Skin epidermis (tissue), 12 donors: ENCODE data around the gene KLRF1.

Experiments
- H3K27ac ChIP-seq, 21 experiments: fragments of 200-600 bp; sonication (generic) in 11 of 21; one replicate each; pipeline ENCODE4 v1.5.0; 2020; ENCODE audit warnings: mild to moderate bottlenecking in 3 of 21, inconsistent platforms in 2 of 21, moderate library complexity in 2 of 21
- H3K4me3 ChIP-seq, 7 experiments: fragments of 200-600 bp; sonication (generic) in 2 of 7; one replicate each; pipeline ENCODE4 v1.5.0; 2020; ENCODE audit warnings: inconsistent platforms in 2 of 7, mild to moderate bottlenecking in 2 of 7, moderate library complexity in 1 of 7

Gene KLRF1, protein sequence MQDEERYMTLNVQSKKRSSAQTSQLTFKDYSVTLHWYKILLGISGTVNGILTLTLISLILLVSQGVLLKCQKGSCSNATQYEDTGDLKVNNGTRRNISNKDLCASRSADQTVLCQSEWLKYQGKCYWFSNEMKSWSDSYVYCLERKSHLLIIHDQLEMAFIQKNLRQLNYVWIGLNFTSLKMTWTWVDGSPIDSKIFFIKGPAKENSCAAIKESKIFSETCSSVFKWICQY

DNA sequence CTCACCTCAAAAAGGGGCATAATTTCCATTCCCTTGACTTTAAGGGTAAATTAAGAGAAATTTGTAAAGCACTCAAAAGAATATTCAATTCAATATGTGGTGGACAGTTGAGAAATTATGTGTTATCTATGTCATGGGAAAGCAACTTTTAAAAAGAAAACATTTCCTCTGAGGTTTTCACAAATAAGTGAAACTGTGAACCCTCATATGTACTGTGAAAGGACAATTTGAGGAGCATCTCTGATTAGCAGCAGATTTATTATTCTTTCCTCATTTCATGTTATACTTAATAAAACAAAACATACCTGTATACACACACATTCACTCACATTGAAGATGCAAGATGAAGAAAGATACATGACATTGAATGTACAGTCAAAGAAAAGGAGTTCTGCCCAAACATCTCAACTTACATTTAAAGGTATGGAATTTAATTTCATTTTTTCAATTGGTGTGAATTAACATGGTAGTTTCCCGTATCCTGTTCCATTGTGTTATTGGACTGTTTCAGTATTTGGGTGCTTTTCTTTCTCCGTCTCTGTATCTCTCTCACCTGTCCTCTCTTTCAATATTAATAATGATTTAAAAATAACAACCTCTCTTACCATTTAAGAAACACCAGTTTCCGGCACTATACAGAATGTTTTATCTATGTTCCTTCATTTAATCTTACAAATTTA lies at the start of gene KLRF1:
KLRF1 (plus strand) TSS at position 273 of the 680 bp plus-strand sequence; CDS start at position 337, 64 bp downstream.
- H3K4me3 ChIP-seq: no peak within 1 kb of the TSS
- H3K27ac ChIP-seq: no peak within 1 kb of the TSS

DNA sequence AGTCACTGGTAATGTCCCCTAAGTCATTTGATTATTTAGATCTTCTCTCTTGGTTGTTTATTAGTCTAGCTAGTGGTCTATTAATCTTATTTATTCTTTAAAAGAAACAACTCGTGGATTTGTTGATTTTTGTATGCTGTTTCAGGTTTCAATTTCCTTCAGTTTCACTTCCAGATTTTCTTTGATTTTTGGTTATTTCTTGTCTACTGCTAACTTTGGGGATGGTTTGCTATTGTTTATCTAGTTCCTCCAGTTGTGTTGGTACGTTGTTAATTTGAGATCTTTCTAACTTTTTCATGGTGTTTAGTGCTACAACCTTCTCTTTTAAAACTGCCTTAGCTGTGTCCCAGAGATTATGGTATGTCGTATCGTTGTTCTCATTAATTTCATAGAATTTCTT lies 48.1 kb upstream of the KLRF1 start:
- no peak overlapping the region for H3K4me3 ChIP-seq
- no peak overlapping the region for H3K27ac ChIP-seq

DNA sequence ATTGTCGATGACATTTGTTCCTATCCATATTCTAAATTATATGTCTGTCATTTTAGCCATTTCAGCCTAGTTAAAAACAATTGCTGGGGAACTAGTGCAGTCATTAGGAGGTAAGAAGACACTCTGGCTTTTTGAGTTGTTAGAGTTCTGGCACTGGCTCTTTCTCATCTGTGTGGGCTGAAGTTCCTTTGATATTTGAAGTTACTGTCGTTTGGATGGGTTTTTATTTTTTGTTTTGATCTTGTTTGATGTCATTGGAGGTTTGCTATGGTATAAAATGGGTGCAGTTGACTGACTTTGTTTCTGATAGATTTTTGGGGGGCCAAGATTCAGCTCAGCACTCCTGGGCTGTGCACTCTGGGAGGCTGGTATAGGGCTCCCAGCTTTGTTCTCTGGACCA lies 45.9 kb upstream of the KLRF1 start:
- Histone ChIP-seq H3K27ac (no peak overlapping the region), H3K4me3 (no peak overlapping the region)

DNA sequence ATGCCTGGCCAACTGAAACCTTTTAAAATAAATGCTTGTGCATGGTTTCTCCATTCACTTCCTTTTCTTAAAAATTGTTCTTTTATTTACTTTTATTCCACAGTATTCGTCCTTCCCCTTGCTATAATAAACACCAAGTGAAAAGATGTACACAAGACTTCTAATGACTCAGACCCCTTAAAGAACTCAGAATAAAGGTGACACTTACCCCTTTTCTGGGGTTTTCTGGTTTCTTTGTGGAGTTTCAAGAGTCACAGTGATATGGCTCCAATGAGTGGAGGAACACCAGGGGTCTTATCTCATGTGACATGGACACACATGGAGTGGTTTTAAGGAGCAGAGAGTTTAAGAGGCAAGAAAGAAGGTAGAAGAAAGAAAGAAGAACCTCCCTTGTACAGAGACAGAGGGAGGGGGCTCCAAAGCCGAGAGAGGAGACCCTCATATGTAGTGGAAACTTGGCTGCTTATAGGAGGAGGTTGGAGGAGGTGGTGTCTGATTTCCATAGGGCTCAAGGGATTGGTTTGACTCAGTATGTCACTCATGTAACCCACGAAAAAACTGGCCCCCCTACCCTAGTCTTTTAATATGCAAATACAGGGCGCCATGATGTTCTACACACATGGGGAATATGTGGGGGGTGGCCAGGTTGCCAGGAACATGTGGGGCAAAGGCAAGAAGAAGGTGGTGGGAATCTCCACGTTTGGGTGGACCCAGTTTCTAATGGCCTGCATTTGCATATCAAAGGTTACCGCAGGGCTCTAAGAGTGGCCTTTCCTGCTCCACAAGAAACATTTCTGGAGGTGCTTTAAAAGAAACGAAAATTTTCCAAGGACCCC lies 44.5 kb upstream of the KLRF1 start:
- no peak overlapping the region for H3K4me3 ChIP-seq
- H3K27ac ChIP-seq: no peak overlapping the region

DNA sequence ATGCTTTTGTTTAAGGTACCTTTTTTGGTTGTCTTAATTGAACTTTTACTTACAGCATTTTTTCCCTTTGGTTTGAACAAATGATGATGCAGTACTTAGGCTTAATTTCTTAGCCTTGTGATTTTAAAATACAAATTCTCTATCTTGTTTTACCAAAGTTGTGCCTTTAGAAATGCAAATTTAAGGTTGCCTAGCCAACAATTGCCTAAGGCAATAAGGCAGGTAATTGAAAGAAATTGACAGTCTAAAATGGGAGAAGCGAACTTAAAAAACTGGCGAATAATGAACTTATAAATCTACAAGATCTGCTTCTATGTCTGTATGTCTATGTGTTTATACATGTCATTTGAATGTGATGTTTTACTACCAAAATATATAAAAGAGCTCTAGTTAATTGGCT lies 43.0 kb upstream of the KLRF1 start:
- no peak overlapping the region for H3K27ac ChIP-seq
- H3K4me3 ChIP-seq: no peak overlapping the region

DNA sequence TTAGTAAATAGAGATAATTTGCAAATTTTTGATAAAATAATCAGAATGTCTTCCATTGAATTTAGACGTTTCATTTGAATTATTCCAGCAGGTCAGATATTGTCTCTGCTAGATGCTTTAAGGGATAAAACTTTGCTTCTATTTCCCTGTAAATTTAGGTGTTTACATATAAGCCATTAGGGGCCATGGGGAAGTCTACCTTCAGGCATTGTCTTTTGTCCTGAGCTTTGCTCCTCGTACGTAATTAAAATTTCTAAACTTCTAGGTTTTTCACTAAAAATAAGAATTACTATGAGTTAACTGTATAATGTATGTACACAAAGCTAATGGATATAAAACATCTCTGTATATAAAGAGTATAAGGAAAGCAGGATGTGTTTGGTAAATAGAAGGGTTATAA lies 42.5 kb upstream of the KLRF1 start:
- Histone ChIP-seq H3K4me3 (no peak overlapping the region), H3K27ac (no peak overlapping the region)

DNA sequence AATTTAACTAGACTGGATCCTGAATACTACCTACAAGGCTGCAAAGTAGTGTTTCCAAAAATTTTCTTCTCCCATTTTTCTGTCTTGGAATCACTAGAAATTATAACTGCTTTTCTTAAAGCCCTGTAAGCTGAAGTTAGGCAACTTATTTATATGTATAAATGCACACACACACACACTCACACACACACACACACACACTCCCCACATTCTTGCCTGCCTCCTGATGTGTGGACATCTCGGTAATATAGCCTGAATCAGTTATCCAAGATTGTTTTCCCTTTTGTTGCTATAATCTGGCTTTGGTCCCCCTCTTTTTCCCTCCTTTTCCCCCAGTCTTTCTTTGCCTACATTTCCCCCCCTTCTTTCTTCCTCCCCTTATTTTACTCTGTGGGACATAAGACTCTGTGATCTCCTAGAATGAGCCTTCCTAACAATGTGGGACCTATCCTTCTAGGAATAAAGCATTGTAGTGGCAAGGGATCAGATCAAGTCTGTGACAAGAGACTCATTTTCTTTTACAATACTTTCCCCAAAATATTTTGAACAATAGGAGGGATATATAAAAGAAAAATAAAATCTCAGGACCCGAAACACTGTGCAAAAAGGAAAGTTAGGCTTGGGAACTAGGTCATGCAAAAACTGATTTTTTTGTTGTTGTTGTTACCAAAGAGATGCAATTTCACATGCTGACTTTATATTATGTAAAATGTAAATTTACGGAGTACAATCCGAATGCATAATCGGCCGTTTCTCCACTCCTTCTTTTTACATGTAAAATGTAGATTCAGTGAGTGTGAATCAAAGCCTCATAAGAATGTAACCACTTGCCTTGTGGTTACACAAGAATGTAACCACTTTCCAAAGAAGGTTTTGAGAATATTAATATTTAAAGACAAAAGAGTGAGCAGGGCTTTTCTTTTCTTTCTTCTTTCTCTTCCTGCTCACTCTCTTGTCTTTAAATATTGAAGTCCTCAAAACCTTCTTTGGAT lies 40.3 kb upstream of the KLRF1 start:
- H3K4me3 ChIP-seq: no peak overlapping the region

DNA sequence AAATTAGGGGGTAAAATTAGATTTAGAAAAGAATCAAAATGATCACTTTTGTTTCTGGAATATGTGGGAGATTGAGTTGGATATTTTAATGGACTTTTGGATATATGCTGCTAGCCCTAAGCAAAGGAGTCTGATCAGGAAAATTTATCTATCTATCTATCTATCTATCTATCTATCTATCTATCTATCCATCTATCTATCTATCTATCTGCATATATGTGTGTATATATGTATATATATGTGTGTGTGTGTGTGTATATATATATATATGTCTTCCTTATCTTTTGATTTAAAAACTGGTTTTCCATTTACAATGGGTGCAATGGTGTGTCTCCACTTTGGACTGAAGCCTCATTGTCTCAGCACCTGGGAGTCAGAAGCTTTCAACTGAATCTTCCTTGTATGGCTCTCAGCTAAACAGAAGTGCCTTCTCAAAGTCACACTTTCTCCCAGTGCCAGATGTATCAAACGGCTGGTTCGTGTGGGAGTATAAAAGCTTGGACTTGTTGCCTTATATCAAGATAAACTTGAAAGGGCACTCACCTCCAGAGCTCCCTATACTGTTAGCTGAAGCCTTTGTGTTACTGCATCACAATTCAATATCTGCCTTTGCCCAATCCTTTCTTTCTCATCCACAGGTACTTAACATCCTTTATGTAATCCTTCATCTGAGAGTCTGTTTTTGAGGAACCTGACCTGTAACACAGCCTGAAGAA lies 34.9 kb upstream of the KLRF1 start:
- H3K27ac ChIP-seq: no peak overlapping the region

More for the DNA sequence above, 40.3 kb upstream of the KLRF1 start:
- no peak overlapping the region for H3K27ac ChIP-seq

DNA sequence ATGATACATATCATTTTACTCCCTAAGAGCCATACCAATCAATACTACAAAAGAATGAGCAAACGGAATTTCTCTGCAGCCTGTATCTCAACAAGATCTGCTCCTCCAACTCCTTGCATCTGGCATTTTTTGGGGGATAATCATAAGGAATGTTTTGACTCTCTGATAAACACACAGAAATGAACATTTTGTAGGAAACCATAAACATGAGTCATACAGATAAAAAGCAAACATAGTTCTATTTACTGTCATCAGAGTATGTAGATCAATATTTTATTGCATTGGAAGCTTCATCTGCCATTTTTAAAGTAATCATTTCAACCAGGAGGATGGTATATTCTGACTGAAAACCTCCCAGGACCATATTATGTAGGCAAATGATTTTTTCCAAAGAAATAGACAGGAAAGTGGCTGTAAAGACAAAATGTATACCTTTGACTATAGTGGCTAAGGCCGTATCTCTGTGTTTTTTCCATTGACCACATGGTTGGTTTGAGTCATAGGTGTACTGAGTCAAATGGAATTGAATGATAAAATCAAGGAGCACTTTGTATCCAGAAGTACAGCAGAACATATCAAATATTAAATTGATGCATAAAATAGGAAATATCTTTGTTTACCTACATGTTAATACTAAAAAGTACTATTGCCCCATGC lies 34.2 kb upstream of the KLRF1 start:
- H3K27ac ChIP-seq: no peak overlapping the region
- H3K4me3 ChIP-seq: no peak overlapping the region

More for the DNA sequence above, 34.9 kb upstream of the KLRF1 start:
- H3K4me3 ChIP-seq: no peak overlapping the region

DNA sequence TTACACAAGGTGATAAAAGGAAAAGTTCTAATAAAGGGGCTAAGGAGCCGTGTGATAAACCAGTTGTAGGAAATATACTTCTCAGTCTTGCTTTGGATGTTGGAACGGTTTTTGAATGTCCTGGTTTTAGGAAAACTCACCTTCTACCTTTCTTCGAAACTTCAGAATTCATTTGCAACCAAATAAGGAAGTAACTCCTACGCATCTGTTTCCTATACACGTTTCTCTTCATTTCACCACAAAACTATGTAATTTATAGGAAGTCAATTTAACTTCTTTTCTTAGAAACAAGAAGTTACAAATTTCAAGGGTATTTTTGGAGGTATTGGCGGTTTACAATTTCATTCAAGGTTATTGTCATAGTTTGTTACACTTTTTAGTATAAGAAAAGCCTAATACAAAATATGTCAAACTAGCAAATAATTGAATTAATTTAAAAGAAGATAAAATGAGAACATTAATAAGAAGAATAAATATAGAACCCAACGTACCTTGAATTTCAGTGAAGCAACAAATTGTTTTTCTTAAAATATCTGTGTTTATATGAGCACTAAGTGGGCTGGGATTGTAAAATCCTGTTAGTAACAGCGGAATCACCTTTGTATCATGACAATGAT lies 33.4 kb upstream of the KLRF1 start:
- H3K27ac ChIP-seq: no peak overlapping the region
- no peak overlapping the region for H3K4me3 ChIP-seq

DNA sequence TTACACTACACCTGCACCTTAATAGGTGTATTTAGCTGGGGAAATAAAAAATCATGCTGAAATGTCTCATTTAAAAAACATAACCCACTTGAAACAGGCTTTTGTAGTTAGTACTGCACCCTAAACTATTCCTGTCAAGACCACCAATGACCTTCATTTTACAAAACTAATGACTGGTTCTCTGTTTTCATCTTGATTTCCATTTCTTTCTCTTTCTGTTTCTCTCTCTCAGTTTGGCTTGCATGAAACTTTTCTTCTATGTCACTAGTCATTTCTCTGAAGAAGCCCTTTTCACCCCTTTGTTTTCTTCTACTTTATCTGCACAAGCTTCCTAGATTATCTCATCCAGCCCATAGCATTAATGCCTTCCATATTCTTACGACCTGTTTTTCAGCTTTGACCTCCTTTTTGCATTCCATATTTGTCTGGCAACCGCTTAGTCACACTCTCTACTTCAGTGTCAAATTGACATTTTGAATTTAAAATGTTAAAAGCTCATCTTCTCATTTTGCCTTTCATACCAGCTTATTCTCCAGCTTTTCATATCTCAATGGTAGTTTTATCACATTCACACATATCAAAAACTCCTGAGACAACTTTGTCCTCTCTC lies 32.7 kb upstream of the KLRF1 start:
- Histone ChIP-seq H3K4me3 (no peak overlapping the region), H3K27ac (no peak overlapping the region)

DNA sequence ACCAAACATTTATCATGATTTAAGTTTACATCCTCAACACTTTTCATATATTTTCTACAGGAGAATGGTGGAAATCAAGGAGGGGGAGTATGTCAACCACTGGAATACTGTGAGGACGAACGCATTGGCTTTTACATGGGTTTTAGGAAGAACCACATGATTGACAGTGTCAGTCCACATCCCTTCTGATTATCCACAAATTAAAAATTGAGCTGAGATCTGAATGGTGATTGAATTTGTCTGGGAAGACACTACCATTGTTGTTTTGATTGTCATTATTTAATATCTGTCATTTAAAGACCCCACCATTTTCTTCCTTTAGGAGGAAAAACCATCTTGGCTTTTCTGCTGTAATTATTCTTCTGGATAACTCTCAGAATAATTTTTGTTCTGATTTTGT lies 31.3 kb upstream of the KLRF1 start:
- Histone ChIP-seq H3K27ac (no peak overlapping the region), H3K4me3 (no peak overlapping the region)

DNA sequence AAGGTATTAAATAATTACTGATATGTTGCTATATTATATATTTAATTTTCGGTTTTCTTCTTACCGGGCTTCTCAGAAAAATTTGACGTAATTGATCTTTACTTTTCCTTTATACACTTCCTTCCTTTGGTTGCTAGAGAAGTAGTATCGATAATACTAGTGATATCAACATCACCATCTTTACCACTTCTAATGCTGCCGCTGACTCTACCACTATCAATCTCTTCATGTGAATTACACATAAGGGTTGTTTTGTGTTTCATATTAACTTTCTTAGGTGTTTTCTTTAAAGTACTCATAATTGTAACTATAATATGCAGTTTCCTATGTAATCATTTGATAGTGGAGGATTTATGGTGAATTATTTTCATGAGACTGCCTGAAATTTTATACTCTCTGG lies 30.9 kb upstream of the KLRF1 start:
- Histone ChIP-seq H3K27ac (no peak overlapping the region), H3K4me3 (no peak overlapping the region)

DNA sequence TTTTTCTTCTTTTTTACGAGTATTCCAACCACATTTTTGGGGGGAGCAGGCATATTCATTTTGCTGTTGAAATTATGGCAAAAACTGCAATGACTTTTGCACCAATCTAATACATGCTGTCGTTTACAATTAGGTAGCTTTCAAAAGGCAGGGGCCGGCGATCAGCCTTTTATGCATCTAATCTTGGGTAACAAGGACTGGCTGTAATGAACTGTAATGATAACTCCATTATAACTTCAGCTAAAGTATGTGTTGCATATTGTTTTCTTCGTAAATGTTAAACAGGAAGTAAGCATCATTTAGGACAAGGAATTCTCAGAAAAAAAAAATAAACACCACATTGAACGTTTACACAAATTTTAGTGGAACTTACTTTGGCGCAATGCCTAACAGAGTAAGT lies 30.3 kb upstream of the KLRF1 start:
- H3K4me3 ChIP-seq: no peak overlapping the region
- H3K27ac ChIP-seq: no peak overlapping the region

DNA sequence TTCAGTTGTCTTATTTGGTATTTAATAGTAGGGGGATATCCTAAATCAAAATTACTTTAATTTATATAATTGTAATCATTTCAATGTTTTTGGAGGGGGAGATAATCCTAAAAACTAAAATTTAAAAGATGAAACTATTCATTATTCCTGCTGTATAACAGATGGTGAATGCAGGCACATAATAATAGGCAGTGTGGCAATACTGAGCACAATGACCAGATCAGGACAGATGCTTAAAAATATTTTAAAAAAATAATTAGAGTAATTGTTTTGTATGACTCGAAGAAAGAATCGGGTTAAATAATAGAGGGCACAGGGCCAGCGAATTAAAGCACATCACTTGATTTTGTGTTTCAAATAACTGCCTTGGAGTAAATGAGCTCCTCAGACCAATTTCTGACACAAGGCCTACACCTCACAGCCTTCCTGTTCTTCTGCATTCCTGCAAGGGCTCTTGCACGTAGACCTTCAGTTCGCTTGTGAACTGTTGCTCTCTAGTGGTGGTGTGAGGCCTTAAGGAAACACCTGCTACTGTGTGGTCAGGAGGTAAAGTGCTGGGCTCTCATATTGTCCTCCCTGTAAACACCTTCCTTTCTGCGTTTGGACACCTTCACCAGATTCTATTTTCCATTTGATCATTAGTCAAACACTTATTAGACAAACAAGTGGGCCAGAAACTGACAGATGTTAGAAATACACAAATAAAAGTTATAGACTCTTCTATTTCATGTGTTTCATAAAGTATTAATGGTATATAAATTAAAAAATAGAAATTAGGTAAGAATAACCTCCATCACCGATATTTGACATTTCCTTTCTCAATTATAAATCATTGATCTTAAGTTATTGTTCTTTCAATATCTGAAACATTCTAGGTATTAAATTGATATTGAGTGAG lies 29.3 kb upstream of the KLRF1 start:
- Histone ChIP-seq H3K4me3 (no peak overlapping the region), H3K27ac (no peak overlapping the region)

DNA sequence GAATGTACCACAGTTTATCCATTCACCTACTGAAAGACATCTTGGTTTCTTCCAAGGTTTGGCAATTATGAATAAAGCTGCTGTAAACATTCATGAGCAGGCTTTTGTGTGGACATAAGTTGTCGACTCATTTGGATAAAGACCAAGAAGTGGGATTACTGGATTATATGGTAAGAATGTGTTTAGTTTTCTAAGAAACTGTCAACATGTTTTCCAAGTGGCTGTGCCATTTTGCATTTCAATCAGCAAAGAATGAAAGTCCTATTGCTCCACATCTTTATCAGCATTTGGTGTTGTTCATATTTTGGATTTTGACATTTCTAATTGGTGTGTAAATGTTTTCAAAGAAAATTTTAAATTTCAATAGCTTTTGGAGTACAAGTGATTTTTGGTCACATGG lies 27.3 kb upstream of the KLRF1 start:
- H3K27ac ChIP-seq: no peak overlapping the region

DNA sequence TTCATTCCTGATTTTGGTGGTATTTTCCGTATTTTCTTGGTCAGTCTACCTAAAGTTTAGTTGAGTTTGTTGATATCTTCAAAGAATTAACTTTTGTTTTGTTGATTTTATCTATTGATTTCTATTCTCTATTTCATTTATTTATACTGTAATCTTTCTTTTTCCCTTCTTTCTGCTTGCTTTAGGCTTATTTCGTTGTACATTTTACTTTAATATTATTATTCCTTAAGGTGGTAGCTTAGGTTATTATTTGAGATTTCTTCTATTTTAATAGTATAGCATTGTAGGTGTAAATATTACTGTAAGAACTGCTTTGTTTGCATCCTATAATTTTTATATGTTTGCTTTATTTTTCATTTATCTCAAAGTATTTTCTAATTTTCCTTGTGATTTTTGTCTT lies 21.4 kb upstream of the KLRF1 start:
- no peak overlapping the region for H3K4me3 ChIP-seq
- H3K27ac ChIP-seq: no peak overlapping the region

More for the DNA sequence above, 27.3 kb upstream of the KLRF1 start:
- H3K4me3 ChIP-seq: no peak overlapping the region
